GM18951 (cell line): Measurements from ENCODE around the gene SH3RF2.
"Not testable (repeated sequence)": the region's sequence is repeated elsewhere in the genome, so short reads cannot be mapped to it uniquely, and the experiment has no call there.

Experiments
- POLR2A ChIP-seq: IDR thresholded peaks from 4 replicates; pipeline ENCODE4 v1.6.1; 2011; ENCODE audit warnings: mild to moderate bottlenecking; ENCODE audit not compliant: insufficient read length, insufficient read depth; ENCODE audit errors: extremely low read depth
- in situ Hi-C: fragments of 300-500 bp; cut with MboI; formaldehyde crosslinking; loops from one replicate; pipeline ENCODE4 v1.12.0; 2022; ENCODE audit warnings: low sequenced_read_pairs, mixed read lengths, inconsistent platforms; ENCODE audit not compliant: unreplicated experiment

Gene SH3RF2

GRCh38 chr5:145981589-145982571, 45.5 kb downstream of the SH3RF2 start:
- in situ Hi-C loops, result no loop called here
- no peak for TF ChIP-seq POLR2A

- in situ Hi-C loops, result no loop called here
Measured at GRCh38 chr5:145982572-145983318, 46.4 kb downstream of the SH3RF2 start.

GRCh38 chr5:145983446-145983845, 47.1 kb downstream of the SH3RF2 start:
- no peak for TF ChIP-seq POLR2A
- in situ Hi-C loops, result no loop called here

More at GRCh38 chr5:145982572-145983318, 46.4 kb downstream of the SH3RF2 start:
- no peak for TF ChIP-seq POLR2A

- no peak for TF ChIP-seq POLR2A
- in situ Hi-C loops, result no loop called here
Measured at GRCh38 chr5:145984072-145984471, 47.7 kb downstream of the SH3RF2 start.

GRCh38 chr5:145987856-145988255, 51.5 kb downstream of the SH3RF2 start:
- in situ Hi-C loops, result no loop called here
- no peak for TF ChIP-seq POLR2A

GRCh38 chr5:145988993-145989392, 52.6 kb downstream of the SH3RF2 start:
- in situ Hi-C loops, result no loop called here
- TF ChIP-seq POLR2A, result no peak

- in situ Hi-C loops, result no loop called here
- TF ChIP-seq POLR2A, result no peak
Measured at GRCh38 chr5:145989428-145989827, 53.0 kb downstream of the SH3RF2 start.

- no peak for TF ChIP-seq POLR2A
- in situ Hi-C loops, result no loop called here
Measured at GRCh38 chr5:145990170-145990569, 53.8 kb downstream of the SH3RF2 start.

- no peak for TF ChIP-seq POLR2A
Measured at GRCh38 chr5:145991044-145991575, 54.7 kb downstream of the SH3RF2 start.

GRCh38 chr5:145993538-145993937, 57.2 kb downstream of the SH3RF2 start:
- in situ Hi-C loops, result not testable (repeated sequence)

More at GRCh38 chr5:145991044-145991575, 54.7 kb downstream of the SH3RF2 start:
- in situ Hi-C loops, result no loop called here

- TF ChIP-seq POLR2A, result no peak
- in situ Hi-C loops, result no loop called here
Measured at GRCh38 chr5:145996135-145996534, 59.8 kb downstream of the SH3RF2 start.

GRCh38 chr5:145999208-145999607, 62.8 kb downstream of the SH3RF2 start:
- no peak for TF ChIP-seq POLR2A
- in situ Hi-C loops, result no loop called here

- no peak for TF ChIP-seq POLR2A
- in situ Hi-C loops, result no loop called here
Measured at GRCh38 chr5:146000072-146000471, 63.7 kb downstream of the SH3RF2 start.
